ENCODE measurements around the gene BIRC6.

Gene BIRC6

DNA sequence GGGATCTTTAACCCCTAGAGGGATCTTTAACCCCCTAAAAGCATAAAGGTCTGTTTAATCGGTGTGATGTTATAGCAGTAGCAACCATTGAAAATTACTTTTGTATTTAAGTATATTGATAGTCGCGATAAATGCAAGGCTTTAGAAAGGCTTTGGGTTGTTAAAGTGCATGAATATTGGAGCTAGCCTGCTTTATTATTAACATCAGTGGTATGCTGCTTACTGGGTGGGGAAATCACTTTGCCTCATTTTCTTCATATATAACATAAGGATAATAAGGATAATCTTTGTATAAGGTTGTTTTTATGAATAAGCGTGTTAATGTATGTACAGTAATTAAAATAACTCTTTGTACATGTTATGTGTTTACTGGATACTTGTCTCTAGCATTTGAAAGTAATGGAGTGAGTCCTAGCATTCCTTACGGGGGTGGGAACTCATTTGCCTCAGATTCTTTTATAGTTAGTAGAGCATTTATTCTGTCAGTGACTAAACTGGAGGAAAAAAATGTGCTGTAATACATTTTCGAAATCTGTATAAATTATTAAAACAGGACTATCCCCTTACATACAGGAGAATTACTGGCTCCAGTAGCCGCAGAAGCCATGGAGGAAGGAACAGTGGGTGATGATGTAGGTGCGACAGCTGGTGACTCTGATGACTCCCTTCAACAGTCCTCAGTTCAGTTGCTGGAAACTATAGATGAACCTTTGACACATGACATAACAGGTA is 122.2 kb downstream of the BIRC6 start:
- H3K4me3 ChIP-seq (ENCODE audit: insufficient read depth, low read length, poor library complexity, severe bottlenecking) = no peak overlapping the region
- H3K79me2 ChIP-seq (ENCODE audit: insufficient read depth, low read length) = 0 out of 2 replicates have a peak, but pooled peaks cover 4% of the 10 kb centered on the region
- H3K9me3 ChIP-seq (ENCODE audit: insufficient read depth, low read length) = no peaks in the 10 kb centered on the region
- TF ChIP-seq, protein P1, sequence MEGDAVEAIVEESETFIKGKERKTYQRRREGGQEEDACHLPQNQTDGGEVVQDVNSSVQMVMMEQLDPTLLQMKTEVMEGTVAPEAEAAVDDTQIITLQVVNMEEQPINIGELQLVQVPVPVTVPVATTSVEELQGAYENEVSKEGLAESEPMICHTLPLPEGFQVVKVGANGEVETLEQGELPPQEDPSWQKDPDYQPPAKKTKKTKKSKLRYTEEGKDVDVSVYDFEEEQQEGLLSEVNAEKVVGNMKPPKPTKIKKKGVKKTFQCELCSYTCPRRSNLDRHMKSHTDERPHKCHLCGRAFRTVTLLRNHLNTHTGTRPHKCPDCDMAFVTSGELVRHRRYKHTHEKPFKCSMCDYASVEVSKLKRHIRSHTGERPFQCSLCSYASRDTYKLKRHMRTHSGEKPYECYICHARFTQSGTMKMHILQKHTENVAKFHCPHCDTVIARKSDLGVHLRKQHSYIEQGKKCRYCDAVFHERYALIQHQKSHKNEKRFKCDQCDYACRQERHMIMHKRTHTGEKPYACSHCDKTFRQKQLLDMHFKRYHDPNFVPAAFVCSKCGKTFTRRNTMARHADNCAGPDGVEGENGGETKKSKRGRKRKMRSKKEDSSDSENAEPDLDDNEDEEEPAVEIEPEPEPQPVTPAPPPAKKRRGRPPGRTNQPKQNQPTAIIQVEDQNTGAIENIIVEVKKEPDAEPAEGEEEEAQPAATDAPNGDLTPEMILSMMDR (IDR thresholded peaks at IDR 0.05; ENCODE audit: insufficient read depth, low read length, poor library complexity, severe bottlenecking) = no peak
- TF ChIP-seq EZH2phosphoT487 (conservative IDR thresholded peaks at IDR 0.05; ENCODE audit: low read length) = no peak
- peaks cover 13% of the 10 kb centered on the region; the same call in 1 of the 2 replicates for H3F3A ChIP-seq (ENCODE audit: insufficient read depth)
- H3K27me3 ChIP-seq (ENCODE audit: low read length) = no peaks in the 10 kb centered on the region
- H3K27ac ChIP-seq (ENCODE audit: low read depth, low read length) = no peak overlapping the region
- H3K36me3 ChIP-seq (ENCODE audit: low read length) = peaks cover 76% of the 10 kb centered on the region
- no peaks in the 10 kb centered on the region for H3K9me2 ChIP-seq (replicated peaks; ENCODE audit: insufficient read depth, low read length)
- no peaks in the 10 kb centered on the region for H4K20me1 ChIP-seq (ENCODE audit: low read depth, low read length)
- H2AFZ ChIP-seq (ENCODE audit: low read depth, low read length, severe bottlenecking) = no peak overlapping the region
- H3K4me2 ChIP-seq (ENCODE audit: low read depth, low read length, poor library complexity, severe bottlenecking) = no peak overlapping the region
- H3K9ac ChIP-seq (ENCODE audit: low read length) = no peak overlapping the region

DNA sequence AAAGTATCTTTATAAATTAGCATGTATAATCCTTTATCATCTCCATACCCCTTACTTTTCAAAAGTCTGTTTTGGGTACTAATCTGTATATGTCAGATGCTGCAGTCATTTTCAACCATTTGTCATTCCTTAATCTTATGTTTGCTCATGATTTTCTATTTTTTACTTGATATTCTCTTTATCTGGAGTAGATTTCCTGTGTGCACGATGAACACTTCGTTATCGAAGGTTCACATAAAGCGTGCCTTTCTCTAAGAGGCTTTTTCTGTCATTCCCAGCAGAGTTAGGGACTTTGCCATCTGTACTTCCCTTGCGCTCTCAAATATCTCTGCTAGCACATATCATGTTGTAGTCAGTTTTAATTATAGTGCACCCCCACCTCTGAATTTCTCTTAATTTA is 123.2 kb downstream of the BIRC6 start:
- H4K20me1 ChIP-seq (ENCODE audit: low read depth, low read length) = no peaks in the 10 kb centered on the region
- peaks cover 9% of the 10 kb centered on the region; the same call in 1 of the 2 replicates for H3F3A ChIP-seq (ENCODE audit: insufficient read depth)
- H3K9ac ChIP-seq (ENCODE audit: low read length) = no peak overlapping the region
- H3K27me3 ChIP-seq (ENCODE audit: low read length) = no peaks in the 10 kb centered on the region
- H2AFZ ChIP-seq (ENCODE audit: low read depth, low read length, severe bottlenecking) = no peak overlapping the region
- no peaks in the 10 kb centered on the region for H3K9me3 ChIP-seq (ENCODE audit: insufficient read depth, low read length)
- no peaks in the 10 kb centered on the region for H3K79me2 ChIP-seq (ENCODE audit: insufficient read depth, low read length)
- H3K36me3 ChIP-seq (ENCODE audit: low read length) = peaks cover 73% of the 10 kb centered on the region
- H3K4me2 ChIP-seq (ENCODE audit: low read depth, low read length, poor library complexity, severe bottlenecking) = no peak overlapping the region
- no peak overlapping the region for H3K27ac ChIP-seq (ENCODE audit: low read depth, low read length)
- H3K4me3 ChIP-seq (ENCODE audit: insufficient read depth, low read length, poor library complexity, severe bottlenecking) = no peak overlapping the region
- TF ChIP-seq EZH2phosphoT487 (conservative IDR thresholded peaks at IDR 0.05; ENCODE audit: low read length) = no peak
- TF ChIP-seq, protein P1 (IDR thresholded peaks at IDR 0.05; ENCODE audit: insufficient read depth, low read length, poor library complexity, severe bottlenecking) = no peak
- no peaks in the 10 kb centered on the region for H3K9me2 ChIP-seq (replicated peaks; ENCODE audit: insufficient read depth, low read length)

DNA sequence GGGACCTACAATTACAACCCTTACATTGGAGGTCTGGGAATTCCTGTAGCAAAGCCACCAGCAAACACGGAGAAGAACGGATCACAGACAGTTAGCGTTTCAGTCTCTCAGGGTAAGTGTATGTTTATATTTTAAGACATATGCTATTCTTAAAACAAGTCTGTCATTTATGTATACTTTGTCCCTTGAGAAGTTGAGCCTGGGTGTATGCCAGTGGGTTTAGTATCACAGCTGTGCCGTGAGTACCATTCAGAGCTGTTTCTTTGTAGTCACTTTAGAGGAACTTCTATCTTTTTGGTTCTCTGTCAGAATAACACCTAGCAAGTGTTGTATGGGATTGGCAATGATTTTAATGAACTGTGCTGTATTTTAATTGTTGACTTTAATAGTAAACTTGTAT is 125.6 kb downstream of the BIRC6 start:
- no peak overlapping the region for H3K27ac ChIP-seq (ENCODE audit: low read depth, low read length)
- H3K36me3 ChIP-seq (ENCODE audit: low read length) = peaks cover 67% of the 10 kb centered on the region
- H3K4me3 ChIP-seq (ENCODE audit: insufficient read depth, low read length, poor library complexity, severe bottlenecking) = no peak overlapping the region
- H3K4me2 ChIP-seq (ENCODE audit: low read depth, low read length, poor library complexity, severe bottlenecking) = no peak overlapping the region
- no peaks in the 10 kb centered on the region for H3K9me2 ChIP-seq (replicated peaks; ENCODE audit: insufficient read depth, low read length)
- H3K9ac ChIP-seq (ENCODE audit: low read length) = no peak overlapping the region
- no peak overlapping the region for H2AFZ ChIP-seq (ENCODE audit: low read depth, low read length, severe bottlenecking)
- H4K20me1 ChIP-seq (ENCODE audit: low read depth, low read length) = no peaks in the 10 kb centered on the region
- no peak for TF ChIP-seq EZH2phosphoT487 (conservative IDR thresholded peaks at IDR 0.05; ENCODE audit: low read length)
- TF ChIP-seq, protein P1 (IDR thresholded peaks at IDR 0.05; ENCODE audit: insufficient read depth, low read length, poor library complexity, severe bottlenecking) = no peak
- H3K27me3 ChIP-seq (ENCODE audit: low read length) = no peaks in the 10 kb centered on the region
- no peaks in the 10 kb centered on the region for H3K79me2 ChIP-seq (ENCODE audit: insufficient read depth, low read length)
- H3F3A ChIP-seq (ENCODE audit: insufficient read depth) = peaks cover 6% of the 10 kb centered on the region; the same call in 1 of the 2 replicates
- H3K9me3 ChIP-seq (ENCODE audit: insufficient read depth, low read length) = no peaks in the 10 kb centered on the region
